Astrocyte (in vitro differentiated cells and primary cell): Measurements from ENCODE around the gene SLC7A5. TPM values are rescaled to one million over a fixed set of nuclear protein-coding genes. Genes with fewer than 3 reads are reported as not detected.

Experiments
- microRNA-seq: library from miRNA; unstranded; fragments of <30 nt; microRNA quantifications from one replicate; pipeline ENCODE4 v1.2.0, GENCODE V29; 2020
- total RNA-seq: library from RNA; stranded (reverse); gene quantifications from 2 replicates; pipeline ENCODE4 v1.2.1, GENCODE V29; 2021

Gene SLC7A5
- total RNA-seq, 1 donor from 2014 or later = 815 TPM

Small RNA genes within 50 kb of the gene (microRNA-seq; reads per million reads assigned to microRNA genes)
- 1.4 reads per million for gene MIR6775

Other genes starting within 250 kb of the SLC7A5 start
- gene KLHDC4, start 103.5 kb downstream of the SLC7A5 start, total RNA-seq = 29.6 and 29.8 TPM in 2 replicates
- not detected in 2 replicates for gene CA5A, start 67.0 kb upstream of the SLC7A5 start, total RNA-seq
- gene BANP, start 81.9 kb upstream of the SLC7A5 start, total RNA-seq = 26.0 and 28.9 TPM in 2 replicates